Sigmoid colon (tissue), 7 donors: ENCODE measurements around the gene SRGAP2C. TPM values are rescaled to one million over a fixed set of nuclear protein-coding genes. Genes with fewer than 3 reads are reported as not detected.
A peak's percentile ranks its signal among the peaks of the same experiment; 100 is the strongest.
"Not testable (repeated sequence)": the region's sequence is repeated elsewhere in the genome, so short reads cannot be mapped to it uniquely, and the experiment has no call there.

Source experiments
- DNase-seq: peaks from one replicate; pipeline ENCODE4 v3.0.0-alpha.2; 2019
- H3K27ac ChIP-seq, 4 donors: fragments of 200-600 bp; sonication (generic); one replicate each; pipeline ENCODE4 v1.5.1; 2016 to 2019; ENCODE audit warnings: mild to moderate bottlenecking in 1 of 4
- H3K27me3 ChIP-seq, 3 donors: fragments of 200-600 bp; sonication (generic); one replicate each; pipeline ENCODE4 v1.5.1; 2019; ENCODE audit warnings: mild to moderate bottlenecking in 1 of 3
- H3K36me3 ChIP-seq, 4 donors: fragments of 200-600 bp; sonication (generic); one replicate each; pipeline ENCODE4 v1.5.1; 2016 to 2019
- H3K4me1 ChIP-seq, 4 donors: fragments of 200-600 bp; sonication (generic); one replicate each; pipeline ENCODE4 v1.5.1; 2017 to 2019
- H3K4me3 ChIP-seq, 4 donors: fragments of 200-600 bp; sonication (generic); one replicate each; pipeline ENCODE4 v1.5.1; 2017 to 2019; ENCODE audit warnings: mild to moderate bottlenecking in 2 of 4, moderate library complexity in 1 of 4
- H3K9me3 ChIP-seq, 4 donors: fragments of 200-600 bp in 3 of 4; sonication (generic) in 3 of 4; one replicate each; pipeline versions ENCODE4 v1.5.1 to v1.6.1; 2013 to 2019
- WGBS, 2 donors: extraction: QIAGEN DNeasy Blood & Tissue Kit; methylation state at CpG; one replicate each; pipeline ENCODE4 v1.1.7; 2013; 5-methylcytosine and 5-hydroxymethylcytosine counted together
- intact Hi-C: fragments of 100-400 bp; cut with DNase I; formaldehyde crosslinking; loops from one replicate; pipeline ENCODE4 v1.15.1; 2023
- polyA plus RNA-seq, 3 donors: library from polyadenylated mRNA; stranded (reverse); fragments of 200-250 nt; gene quantifications; one replicate each; pipeline ENCODE4 v1.2.3, GENCODE V29; 2013
- total RNA-seq, 4 donors: library from RNA; depleted of rRNA; stranded (reverse); fragments of >200 nt; gene quantifications; one replicate each; pipeline ENCODE4 v1.1.0, GENCODE V29; 2016
- donor health status: healthy with polysubstance abuse.
- donor health status: Bipolar disorder and iron deficiency.
- donor health status: healthy.

Gene SRGAP2C
- total and polyA plus RNA-seq, 7 donors, result 0.92 to 26.0 (median 20.9) TPM

DNA sequence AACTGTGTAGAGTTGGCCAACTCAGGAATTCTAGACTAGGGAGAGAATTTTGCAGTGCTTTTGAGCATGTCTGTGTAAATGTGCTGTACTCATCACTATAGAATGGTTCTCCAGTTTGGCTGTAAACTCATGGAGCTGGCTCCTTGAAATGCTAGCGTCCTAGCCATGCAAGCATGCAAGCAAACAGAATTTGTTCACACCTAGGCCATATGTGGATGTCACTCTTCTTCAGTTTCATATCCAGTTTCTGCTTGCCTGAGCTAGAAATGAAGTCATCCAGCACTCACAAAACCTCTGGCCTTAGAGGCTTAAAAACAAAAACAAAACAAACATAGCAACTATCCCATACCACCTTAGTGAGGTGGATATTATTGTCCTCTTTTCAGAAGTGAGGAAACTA lies 37.0 kb downstream of the SRGAP2C start:
- H3K27ac ChIP-seq, DNase-seq, H3K9me3 ChIP-seq, H3K4me1 ChIP-seq, H3K27me3 ChIP-seq, H3K36me3 ChIP-seq, intact Hi-C loops, H3K4me3 ChIP-seq: not testable (repeated sequence)
- 72 to 85% methylated on average over 1 of the region's 1 CpG for WGBS, 2 donors

DNA sequence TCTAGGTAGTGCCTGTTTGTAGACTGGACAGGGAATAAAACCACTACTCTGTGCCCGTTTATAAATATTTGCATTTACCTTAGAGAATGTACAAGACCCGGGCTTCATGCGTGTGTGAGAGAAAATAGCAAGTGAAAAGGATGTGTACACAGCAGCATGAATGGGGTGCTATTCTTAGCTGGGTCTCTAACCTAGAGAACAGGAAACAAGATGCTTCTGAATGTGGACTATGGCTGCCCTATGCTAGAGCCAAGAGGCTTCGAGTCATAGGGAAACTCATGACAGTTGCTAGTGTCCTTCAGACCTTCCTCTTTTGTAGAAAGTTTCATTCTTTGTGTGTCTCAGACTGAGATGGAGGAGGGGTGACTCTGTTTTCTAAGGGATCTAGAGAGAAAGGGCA lies 39.9 kb downstream of the SRGAP2C start:
- DNase-seq, H3K27me3 ChIP-seq, intact Hi-C loops, H3K9me3 ChIP-seq, H3K4me3 ChIP-seq, H3K27ac ChIP-seq, H3K36me3 ChIP-seq, H3K4me1 ChIP-seq: not testable (repeated sequence)
- WGBS, 2 donors, result 32 to 58% methylated on average over 3 of the region's 4 CpGs

DNA sequence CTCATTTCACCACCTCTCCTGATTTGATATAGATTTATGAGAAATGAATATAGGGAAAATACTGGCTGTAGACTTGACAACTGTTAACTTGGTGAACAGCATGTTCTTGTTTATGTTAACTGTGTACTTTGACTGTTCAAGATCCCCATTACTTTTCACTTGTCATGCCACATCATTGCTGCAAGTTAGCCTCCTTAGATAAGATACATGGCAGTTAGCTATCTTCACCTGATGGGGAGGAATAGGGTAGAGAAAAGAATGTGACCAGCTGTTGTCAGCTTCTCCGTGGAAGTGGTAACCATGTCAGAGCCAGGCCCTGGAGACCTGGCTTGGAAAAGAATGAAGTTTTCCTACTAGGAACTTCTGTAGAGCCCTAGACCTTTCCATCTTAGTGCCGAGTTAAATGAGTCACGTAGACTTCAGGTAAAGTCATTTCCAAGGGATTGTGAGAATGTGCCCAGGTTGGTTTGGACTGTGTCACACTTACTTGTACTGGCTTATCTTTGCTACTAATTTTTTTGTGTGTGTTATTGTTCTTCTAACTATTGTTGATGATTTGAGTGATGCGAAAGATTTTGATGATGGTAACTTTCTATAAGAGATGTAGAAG lies 41.6 kb downstream of the SRGAP2C start:
- DNase-seq, H3K27me3 ChIP-seq, intact Hi-C loops, H3K27ac ChIP-seq, H3K4me1 ChIP-seq, H3K36me3 ChIP-seq, H3K4me3 ChIP-seq, H3K9me3 ChIP-seq: not testable (repeated sequence)
- 93 to 96% methylated on average over 2 of the region's 4 CpGs for WGBS, 2 donors

DNA sequence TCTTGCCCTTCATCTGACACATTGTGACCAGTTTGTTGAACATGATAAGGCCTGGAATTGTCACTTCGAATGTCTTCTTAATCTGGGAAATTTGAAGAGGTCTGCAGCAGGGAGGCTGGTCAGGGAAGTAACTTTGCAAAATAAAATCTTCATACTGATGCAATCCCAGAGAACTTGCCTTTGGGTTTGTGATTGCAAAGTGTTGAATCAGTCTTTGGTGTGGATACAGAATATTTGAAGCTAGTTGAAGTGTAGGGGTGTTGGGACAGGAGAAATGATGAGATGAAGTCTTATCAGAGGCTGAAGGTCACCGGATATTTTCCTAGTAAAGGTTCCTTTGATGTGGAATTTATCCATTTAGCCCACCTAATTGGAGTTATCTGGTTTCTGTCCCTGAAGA lies 42.1 kb downstream of the SRGAP2C start:
- DNase-seq, intact Hi-C loops, H3K27me3 ChIP-seq, H3K27ac ChIP-seq, H3K4me1 ChIP-seq, H3K36me3 ChIP-seq, H3K9me3 ChIP-seq, H3K4me3 ChIP-seq: not testable (repeated sequence)
- 86 to 100% methylated on average over 1 of the region's 2 CpGs for WGBS, 2 donors

DNA sequence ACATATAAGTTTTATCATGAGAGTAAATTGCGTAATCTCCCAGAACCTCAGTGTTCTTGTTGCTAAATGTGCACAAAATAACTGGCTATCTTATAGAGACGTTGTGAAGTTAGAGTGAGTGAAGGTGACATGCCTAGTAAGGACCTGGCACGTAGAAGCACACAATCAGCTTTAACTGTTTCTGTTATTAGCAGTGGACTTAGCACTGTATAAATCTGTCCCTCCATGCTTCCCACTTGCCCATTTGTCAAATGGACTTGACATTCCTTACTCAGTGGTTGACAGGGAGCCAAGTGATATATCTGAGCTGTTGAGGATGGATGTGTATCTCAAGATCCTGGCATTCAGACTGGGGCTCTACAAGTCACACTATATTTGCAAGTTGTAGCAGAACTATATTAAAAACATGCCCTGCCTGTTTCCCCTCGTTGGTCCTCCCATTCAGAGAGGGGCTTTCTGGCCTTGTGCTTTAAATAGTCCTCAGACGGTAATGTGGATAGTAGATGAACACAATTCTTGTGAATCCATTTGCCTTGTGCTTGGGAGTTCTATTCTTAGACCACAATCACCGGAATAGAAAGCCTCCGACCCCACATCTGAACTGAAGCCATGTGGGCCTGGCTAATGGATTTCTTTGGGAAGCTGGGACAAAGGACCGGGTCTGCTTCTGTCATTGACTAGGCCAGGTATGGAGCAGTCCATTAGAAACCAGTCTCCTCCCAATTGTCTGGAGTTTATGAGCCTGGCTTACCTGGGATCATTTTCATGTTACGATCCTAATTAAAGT lies 43.0 kb downstream of the SRGAP2C start:
- H3K4me1 ChIP-seq, H3K4me3 ChIP-seq, H3K27me3 ChIP-seq, H3K27ac ChIP-seq, H3K9me3 ChIP-seq, intact Hi-C loops, DNase-seq, H3K36me3 ChIP-seq: not testable (repeated sequence)
- 53 to 60% methylated on average over 3 to 4 of the region's 9 CpGs for WGBS, 2 donors

DNA sequence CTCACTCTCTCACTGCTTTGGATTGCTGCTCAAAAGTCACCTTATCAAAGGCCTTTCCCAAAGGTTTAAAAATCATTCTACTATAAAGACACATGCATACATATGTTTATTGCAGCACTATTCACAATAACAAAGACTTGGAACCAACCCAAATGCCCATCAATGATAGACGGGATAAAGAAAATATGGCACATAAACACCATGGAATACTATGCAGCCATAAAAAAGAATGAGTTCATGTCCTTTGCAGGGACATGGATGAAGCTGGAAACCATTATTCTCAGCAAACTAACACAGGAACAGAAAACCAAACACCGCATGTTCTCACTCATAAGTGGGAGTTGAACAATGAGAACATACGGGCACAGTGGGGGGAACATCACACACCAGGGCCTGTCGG lies 45.9 kb downstream of the SRGAP2C start:
- WGBS, 2 donors, result 55 to 84% methylated on average over 1 of the region's 4 CpGs
- H3K36me3 ChIP-seq, DNase-seq, intact Hi-C loops, H3K27me3 ChIP-seq, H3K4me1 ChIP-seq, H3K4me3 ChIP-seq, H3K27ac ChIP-seq, H3K9me3 ChIP-seq: not testable (repeated sequence)

DNA sequence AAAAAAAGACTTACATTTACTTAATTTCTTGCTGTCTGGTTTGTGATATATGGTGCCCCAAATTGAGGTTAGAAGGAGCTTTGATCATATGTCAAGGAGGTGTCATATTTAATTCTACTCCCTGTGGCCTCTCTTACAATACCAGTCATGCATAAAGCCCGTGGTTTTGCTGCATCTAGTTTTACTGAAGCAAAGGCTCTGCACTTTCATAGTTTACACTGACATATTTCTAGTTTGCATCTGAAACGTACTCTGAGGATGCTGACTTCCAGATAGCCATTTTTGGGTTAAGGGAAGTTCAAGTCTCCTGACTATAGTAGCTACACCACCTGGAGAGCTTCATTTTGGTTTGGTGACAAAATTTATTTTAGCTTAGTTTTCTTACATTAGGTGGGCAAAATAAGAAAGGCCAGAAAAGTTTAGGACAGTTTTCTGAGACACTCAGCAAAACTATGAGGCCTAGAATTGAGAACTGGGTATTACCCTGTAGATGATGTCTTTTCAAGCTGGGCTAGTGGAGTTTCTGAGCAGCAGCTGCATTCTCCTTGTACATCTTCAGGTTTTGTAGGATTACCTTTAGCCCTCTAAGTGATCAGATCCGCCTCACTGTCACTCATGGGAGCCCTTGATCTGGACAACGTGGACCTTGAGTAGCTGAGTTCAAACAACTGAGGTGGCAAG lies 47.8 kb downstream of the SRGAP2C start:
- H3K4me1 ChIP-seq, H3K27ac ChIP-seq, DNase-seq, H3K36me3 ChIP-seq, H3K9me3 ChIP-seq, intact Hi-C loops, H3K27me3 ChIP-seq, H3K4me3 ChIP-seq: not testable (repeated sequence)
- 47 to 85% methylated on average over 1 to 2 of the region's 4 CpGs for WGBS, 2 donors

DNA sequence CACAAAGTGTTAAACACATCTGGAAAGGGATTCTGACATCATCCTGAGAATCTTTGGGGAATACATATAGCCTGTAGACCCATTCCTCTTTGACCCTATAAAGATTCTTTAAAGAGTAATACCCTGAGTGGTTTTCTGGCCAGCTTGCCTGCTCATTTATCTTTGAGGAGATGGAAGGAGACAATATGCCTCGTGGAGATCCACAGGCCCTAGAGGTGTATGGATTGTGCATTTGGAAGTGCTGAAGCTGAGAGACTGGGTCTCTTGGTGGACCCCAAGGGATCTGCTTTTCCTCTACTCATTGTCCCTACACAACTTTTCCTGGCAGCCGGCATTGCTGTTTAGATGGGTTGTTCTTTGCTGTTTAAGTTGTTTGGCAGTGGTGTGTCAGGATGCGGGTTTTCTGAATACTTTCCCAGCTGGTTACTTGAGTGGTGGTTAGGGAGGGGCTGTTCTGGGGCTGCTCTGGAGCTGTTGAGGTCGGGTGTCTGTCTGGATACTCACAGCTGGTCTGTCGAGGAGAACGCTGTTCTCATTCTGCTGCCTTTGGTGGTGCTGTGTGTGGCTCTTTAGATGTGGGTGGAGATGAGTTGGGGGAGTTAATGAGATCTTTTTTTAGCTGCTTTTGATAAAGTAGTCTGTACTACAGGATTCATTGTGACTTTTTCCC lies 49.5 kb downstream of the SRGAP2C start:
- H3K4me1 ChIP-seq, H3K9me3 ChIP-seq, H3K36me3 ChIP-seq, H3K4me3 ChIP-seq, intact Hi-C loops, H3K27me3 ChIP-seq, DNase-seq: not testable (repeated sequence)
- WGBS, 2 donors, result no CpG with 5 or more reads among the region's 6 CpGs
- H3K27ac ChIP-seq, result peak overlapping the region in 2 of 4 donors; percentile 37 to 60

DNA sequence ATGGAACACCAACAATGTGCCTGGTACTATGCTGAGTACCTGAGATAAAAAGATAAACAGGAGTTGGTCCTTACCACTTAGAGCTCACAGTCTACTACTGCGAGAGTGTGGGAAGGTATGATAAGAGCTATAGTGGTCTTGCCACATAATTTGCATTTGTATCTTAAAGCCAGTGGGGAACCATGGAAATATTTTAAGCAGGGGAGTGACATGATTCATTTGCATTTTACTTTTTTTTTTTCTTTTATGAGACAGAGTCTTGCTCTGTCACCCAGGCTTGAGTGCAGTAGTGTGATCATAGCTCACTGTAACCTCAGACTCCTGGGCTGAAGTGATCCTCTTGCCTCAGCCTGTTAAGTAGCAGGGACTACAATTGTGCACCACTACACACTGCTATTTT lies 53.6 kb downstream of the SRGAP2C start:
- WGBS, 2 donors, result 53 to 88% methylated on average over 1 of the region's 1 CpG
- H3K4me3 ChIP-seq, intact Hi-C loops, H3K9me3 ChIP-seq, H3K36me3 ChIP-seq, DNase-seq, H3K27ac ChIP-seq, H3K27me3 ChIP-seq, H3K4me1 ChIP-seq: not testable (repeated sequence)

DNA sequence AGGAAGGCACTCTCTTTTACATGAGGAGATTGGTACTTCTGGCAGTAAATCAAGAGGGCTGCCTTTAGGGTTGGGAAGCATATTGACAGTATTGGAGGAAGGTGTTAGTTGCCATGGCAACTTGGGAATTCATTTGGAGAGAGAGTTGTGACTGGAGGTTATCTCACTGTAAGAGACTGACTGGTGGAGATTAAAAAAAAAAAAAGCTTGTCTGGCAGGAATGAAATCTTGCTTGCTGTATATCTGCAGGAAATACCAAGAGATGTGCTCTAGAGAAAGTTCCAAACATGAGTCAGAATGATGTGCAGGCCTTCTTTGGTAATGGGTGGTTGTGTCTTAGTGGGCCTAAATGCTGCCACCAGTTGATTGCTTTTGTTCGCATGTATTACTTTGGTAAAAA lies 59.1 kb downstream of the SRGAP2C start:
- DNase-seq, H3K27me3 ChIP-seq, H3K9me3 ChIP-seq, H3K4me3 ChIP-seq, intact Hi-C loops, H3K36me3 ChIP-seq, H3K27ac ChIP-seq, H3K4me1 ChIP-seq: not testable (repeated sequence)
- no CpG with 5 or more reads among the region's 1 CpG for WGBS, 2 donors

DNA sequence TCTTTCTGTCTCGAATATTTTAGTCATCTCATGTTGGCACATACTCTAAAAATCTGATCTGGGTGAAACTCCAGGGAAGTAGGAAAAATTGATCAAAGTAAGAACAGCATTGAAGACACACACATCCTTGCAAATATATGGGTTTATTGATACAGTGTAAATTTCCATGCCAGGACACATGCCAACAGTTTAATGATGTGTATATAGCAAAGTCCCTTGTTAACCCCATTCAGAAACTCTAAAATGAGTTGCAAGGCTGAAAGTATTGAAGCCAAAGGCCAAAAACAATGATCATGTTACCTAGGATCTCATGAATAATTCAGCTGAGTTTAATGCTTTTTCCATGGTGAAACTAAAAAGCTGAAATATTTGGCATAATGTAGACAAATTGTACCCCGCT lies 61.6 kb downstream of the SRGAP2C start:
- intact Hi-C loops, DNase-seq, H3K27me3 ChIP-seq, H3K9me3 ChIP-seq, H3K27ac ChIP-seq, H3K36me3 ChIP-seq, H3K4me1 ChIP-seq, H3K4me3 ChIP-seq: not testable (repeated sequence)
- no CpG with 5 or more reads among the region's 2 CpGs for WGBS, 2 donors

DNA sequence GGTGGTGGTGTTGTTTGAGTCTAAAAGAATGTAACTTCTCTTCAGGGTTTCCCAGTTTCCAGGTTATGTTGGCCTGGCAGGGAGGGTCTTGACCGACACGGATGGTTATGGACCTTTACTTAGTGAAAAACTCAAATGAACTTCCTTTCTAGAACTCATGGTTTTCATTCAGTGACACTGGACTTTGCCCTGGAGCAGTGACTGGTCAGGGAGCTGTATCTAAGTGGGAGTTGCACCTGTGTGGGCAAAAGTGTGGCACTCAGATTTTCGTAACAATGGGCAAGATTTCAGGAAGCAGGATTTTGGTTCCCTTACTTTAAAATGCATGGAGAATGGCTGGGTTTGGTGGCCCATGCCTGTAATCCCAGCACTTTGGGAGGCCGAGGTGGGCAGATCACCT lies 67.9 kb downstream of the SRGAP2C start:
- intact Hi-C loops, H3K36me3 ChIP-seq, H3K4me3 ChIP-seq, H3K9me3 ChIP-seq, H3K27me3 ChIP-seq, H3K27ac ChIP-seq, H3K4me1 ChIP-seq, DNase-seq: not testable (repeated sequence)
- no CpG with 5 or more reads among the region's 4 CpGs for WGBS, 2 donors

DNA sequence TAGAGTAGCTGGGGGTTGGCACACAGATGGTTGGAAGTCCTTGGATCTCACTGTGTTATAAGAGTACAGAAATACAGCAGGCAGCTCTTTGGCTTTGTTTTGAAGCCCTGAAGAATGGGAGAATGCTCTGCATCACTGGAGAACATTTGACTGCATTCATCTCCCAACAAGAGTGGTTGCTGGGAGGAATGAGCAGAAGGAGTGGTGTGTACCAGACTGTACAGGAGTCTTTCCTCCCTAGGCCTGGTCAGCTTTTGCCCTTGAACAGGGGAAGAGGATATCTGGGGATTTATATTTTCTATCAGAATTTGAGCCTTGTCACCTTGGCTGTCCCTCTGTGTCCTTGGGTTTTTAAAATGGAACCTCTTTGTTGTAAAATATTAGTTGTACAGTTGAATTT lies 69.8 kb downstream of the SRGAP2C start:
- DNase-seq, H3K4me3 ChIP-seq, H3K27me3 ChIP-seq, H3K4me1 ChIP-seq, H3K9me3 ChIP-seq, H3K36me3 ChIP-seq, H3K27ac ChIP-seq, intact Hi-C loops: not testable (repeated sequence)
